Hematopoietic multipotent progenitor cell (in vitro differentiated cells): ENCODE results near the gene FARP1. TPM values are rescaled to one million over a fixed set of nuclear protein-coding genes. Genes with fewer than 3 reads are reported as not detected.

ENCODE experiments used
- DNase-seq, 3 donors: peaks; one replicate each; pipeline ENCODE4 v3.0.0-alpha.2; 2011 to 2015; ENCODE audit warnings: low read depth in 2 of 3, low spot score in 2 of 3
- small RNA-seq: library from RNA; depleted of rRNA; stranded (forward); fragments of <200 nt; gene quantifications from one replicate; pipeline ENCODE3, GENCODE V24; 2012
- total RNA-seq: library from RNA; depleted of rRNA; stranded (reverse); fragments of >200 nt; gene quantifications from one replicate; pipeline ENCODE4 v1.2.3, GENCODE V29; 2012

The FARP1 gene
- total RNA-seq, 1 donor = 0.27 TPM

DNA sequence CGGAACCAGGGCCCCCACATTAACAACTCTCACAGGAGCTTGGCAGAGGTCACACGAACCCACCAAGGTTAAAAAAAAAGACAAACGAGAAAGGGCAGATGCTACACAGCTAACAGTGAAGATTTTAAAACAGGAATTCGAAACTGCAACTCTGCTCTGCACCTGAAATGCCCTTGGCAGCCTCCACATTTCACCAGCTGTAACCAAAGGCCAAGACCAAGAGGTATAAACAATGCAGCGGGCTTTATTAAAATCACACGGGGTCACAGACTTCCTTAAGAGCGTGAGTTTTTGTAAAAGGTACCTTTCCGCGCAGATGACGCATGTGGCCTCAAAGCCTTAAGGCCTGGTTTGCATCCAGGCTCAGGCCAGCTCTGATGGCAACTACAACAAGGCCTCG is 345.8 kb downstream of the FARP1 start:
- no peak for DNase-seq

DNA sequence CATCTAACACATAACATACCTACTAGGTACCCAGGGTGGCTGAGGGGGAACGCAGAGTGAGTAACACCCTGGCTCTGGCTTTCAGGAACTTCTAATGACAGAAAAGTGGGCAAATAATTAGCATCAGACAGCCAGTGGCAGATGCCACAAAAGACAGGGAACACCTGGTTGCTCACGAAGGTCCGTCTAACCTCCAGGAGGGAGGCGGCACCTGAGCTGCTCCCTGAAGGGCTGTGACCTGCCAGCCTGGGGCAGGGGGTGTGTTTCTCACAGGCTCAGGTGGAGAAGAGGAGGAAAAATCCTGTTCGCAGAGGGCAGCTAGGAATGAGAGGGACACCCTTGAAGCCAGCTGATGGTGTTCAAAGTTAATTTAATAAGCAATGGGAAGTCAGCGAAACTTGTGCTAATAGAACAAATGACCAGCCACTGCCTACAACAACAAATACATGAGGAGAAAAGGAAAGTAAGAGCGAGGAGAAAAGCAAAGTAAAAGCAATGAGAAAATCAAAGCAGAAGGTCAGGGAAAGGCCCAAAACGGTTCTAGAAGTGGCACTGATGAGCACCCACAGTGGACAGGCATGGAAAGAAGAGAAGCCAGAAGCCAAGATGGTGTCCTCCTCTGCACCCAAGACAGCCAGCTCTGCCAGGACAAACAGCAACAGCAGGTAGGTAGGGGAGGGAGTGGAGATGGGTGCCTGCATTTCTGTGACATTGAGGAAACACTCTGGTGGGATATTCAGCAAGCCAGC is 346.7 kb downstream of the FARP1 start:
- DNase-seq = no peak

DNA sequence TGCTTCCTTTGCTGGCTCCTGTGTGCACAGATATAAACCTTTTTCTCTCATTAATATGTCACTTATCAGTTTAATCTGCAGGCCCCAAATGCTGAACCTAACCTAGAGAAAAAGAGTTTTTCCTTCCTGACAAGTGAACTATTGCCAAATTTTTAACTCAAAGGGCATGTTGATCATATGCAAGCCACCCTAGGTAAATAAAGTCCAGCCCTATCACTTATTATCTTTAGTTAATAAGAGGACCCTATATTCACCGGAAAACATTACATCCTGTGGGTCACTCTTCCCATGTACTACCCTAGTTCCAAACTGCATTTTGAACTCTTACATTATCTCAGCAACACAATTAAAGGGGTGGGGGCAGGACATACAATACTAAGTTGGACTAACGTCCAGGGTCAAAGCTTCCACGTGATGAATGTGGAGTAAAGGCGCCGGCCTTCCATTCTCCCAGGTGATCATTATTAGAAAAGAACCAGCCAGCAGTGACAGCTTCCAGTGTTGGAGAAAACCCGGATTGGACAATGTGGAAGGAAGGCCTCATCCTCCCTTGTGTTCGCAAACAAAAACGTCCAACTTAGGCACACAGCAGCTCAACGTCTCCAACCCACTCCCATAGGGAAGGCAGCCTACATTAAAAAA is 347.4 kb downstream of the FARP1 start:
- DNase-seq = peak in 2 of 3 donors; percentile 57 to 86

DNA sequence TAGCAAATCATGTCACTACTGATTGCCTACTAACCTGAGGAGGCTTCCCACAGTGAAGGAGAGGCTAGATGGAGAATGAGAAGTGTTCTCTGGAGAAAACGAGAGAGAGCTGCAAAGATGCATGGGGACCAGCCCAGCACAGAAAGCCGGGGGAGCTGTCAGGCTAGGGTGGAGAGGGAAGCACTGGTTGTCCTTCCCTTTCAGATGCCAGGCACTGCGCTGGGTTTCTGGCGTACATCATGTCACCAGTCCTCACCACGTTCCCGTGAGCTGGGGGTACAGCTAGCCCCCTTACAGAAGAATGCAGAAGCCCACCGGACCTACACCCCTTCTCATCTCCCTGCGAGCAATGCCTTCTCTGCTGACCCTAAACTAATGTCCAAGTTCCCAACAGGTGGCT is 348.0 kb downstream of the FARP1 start:
- DNase-seq = no peak

DNA sequence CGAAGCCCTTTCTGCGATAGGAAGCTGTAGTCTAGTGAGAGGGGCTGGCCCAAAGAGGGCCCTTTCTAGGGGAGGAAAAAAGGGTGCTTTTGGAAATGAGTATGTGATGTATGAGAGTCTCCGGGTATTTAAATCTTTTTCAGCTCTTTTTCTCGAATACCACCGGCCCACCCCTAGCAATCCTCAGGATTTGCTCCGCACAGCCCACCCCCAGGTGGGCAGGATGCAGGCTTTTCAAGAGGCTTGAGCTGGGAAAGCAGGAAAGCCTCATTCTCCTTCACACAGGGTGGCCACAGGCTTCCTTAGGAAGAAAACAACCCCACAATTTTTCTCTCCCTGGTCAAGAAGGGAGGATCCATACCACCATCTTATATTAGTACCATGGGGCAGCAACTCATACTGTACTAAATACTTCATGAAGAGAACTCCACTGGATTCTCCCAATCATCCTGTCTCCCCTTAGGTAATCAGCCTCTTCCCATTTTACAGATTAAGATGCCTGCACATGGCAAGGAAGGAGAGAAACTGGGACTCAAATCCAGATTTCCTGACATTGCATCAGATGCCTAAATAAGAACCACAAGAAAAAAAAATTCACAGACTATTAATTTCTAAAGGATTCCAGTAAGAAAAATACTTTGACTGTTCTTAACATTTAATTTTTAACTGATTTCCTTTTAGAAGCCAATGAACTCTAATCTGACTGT is 349.6 kb downstream of the FARP1 start:
- no peak for DNase-seq

DNA sequence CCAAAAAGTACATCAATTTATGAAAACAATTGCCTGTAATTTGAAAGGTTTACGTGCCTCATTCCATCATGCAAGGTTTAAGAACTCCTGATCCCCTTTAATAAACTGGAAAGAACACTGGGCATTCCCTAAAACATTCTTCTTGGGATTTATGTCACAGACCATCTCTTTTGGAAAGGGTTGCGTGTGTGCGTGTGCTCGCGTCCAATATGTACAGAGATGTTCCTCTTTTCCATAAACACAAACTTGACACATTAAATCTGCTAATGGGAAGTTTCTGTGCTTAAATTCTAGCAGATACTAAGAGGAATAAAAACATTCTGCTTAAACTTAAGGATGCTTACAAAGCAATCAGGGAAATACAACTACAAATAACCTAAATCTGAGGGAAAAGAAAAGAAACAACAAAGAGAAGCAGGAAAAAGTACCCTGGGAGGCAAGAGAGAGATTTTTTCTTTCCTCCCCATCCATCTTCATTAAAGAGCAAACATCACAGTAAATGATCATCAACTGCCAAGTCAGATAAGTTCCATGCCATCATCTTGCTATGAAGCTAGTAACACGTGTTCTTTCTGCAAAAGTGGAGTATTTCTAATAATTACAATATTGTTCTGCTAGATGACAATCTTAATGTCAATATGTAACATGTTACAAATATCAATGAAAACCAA is 350.3 kb downstream of the FARP1 start:
- DNase-seq = no peak

DNA sequence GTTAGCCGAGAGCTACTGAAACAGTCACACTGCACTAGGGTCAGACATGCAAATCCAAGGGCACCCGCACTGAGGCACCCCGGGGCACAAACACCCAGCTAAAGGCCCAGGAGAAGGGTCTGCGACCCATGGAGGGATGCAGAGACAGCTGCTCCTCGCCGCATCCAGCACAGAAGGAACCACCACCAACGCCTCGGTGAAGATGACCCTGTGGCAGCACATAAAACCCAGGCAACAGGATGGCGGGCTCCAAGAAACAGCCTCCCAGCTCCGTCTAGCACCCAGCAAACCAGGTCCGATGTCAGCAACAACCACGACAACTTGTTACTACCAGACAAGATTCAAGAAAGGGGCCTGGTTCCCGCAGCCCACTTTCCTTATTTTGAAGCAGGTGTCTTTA is 351.9 kb downstream of the FARP1 start:
- no peak for DNase-seq

DNA sequence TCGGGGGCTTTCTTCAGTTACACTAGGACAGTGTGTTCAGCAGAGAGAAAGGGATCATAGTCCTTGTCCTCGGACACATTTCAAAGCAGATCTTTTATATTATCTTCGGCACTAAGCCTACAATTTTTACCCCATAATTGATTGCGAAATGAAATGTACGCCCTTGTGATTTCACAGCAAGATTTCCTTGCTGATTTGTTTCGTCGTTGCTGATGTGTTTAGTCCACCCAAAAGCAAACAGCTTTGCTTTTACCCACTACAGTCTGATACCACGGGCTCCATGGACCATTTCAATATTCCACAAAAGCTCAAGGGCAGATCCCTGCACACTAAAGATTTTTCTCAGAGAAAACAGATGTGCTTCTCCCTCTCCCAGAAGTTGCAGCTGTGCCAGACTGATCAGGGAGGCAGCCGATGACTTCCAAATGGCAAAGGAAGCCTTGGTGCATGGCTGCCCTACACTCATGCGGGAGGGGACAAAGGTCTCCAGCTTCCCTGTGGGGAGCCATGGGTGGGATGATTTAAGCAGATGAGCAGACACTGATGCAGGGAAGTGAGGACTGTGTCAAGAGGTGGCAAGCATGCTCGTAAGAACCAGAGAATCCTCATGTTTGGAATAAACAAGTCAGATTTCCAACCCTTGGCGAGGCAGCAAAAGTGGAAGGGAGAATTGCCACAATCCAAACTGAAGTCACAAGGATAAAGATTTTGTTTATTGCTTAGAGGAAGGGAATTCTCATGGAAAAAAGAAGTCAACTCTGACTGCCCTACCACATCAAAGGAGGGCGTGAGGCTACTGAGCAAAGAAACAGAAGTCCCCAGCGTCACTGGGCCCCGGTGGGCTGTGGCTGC is 353.0 kb downstream of the FARP1 start:
- no peak for DNase-seq

DNA sequence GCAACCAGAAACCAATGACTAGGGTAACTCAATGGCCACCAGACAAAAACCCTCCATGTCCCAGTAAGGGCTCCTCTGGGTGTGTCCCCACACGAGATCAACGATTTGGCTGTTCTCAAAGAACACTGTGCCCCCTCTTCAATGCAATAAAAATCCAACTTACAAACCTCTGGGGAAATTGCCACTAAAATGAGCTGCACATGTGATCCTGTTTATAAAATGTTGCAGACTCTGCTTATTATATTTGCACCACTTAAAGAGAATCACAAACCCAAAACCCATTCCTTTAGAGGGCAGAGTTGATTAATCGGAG is 353.5 kb downstream of the FARP1 start:
- no peak for DNase-seq

DNA sequence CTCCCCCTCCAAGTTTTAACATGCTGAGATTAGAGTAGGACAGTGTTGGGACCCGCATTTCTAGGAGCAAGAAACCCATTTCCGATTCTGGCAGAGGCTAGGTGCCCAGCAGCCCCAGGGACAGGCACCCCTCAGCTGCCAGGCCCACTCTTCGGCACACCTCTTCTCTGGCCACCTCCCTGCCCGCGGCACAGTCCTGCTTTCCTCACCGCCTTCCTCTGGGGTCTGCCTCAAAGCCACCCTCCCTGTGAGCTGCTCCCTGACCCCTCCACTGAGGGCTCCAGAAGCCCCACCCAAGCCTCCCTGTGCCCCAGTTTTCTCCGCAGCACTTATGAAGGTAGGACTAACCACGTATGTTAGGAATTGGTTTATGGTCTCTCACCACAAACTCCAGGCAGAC is 354.1 kb downstream of the FARP1 start:
- no peak for DNase-seq

DNA sequence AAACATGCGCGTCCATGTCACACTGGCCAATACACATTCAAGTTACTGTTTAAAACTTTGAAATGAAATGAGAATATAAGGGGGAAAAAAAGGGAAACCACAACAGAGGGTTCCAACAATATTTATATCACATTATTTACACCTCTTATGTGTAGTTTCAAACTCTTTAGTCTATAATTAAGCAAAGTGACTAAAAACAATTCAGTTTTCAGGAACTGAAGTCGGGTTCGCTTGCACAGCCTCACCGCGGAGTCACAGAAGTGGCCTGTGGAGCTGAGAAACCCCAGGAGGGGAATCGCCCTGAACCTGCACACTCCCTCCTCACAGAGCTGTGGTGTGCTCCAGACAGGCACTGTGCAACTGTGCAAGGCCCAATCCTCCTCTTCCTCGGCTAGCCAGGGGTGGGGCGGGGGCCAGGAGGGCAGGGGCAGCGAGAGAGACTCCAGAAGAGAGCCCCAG is 358.1 kb downstream of the FARP1 start:
- DNase-seq = no peak

DNA sequence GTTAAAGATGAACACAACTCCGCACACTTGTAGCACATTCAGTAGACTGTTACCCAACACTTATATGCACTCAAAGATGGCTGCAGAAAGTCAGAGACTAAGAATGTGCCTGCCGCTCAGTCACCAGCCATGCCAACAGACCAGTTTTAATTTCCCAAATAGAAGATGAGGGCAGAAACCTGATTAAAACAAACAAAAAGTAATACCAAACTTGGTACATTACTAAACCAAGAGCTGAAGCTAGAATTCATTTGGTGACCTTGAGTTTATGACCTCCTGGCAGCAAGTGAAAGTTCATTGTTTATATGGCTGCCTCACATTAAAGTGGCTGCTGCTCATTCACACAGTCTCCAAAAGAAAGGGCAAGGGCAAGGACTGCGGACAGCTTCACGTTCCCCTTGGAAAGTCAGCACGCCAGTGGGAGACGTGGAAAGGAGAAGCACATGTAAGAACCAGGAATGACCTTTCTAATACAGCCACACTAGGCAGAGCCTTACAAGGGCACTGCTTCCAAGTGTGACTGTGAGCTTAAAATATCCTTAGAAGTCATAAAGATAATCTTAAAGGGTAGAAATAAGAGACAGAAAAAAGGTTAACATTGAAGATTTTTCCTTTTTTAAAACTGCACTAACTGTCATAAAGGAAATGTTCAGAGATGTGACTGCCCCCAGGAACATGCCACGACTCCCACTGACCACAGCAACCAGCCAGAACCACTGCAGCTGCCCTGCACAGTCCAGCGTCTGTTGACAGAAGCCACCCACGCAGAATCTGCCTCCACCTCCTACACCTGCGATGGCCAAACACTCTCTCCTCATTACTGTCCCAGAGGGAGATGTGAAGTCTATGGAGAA is 360.5 kb downstream of the FARP1 start:
- DNase-seq = no peak

DNA sequence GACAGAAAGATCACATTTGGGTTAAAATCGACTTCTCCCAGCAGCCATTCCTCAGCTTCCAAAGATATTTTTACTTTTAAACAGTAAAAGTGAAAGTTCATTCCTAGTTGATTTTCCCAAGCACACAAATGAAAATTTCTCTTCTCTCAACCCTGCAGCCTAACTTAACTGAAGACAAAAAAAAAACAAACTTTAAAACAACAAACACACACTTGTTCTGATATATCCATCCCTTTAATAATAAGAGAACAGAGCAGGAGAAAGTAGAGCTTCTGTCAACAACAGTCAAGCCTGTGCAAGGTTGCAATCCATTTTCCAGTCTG is 361.1 kb downstream of the FARP1 start:
- DNase-seq = no peak

DNA sequence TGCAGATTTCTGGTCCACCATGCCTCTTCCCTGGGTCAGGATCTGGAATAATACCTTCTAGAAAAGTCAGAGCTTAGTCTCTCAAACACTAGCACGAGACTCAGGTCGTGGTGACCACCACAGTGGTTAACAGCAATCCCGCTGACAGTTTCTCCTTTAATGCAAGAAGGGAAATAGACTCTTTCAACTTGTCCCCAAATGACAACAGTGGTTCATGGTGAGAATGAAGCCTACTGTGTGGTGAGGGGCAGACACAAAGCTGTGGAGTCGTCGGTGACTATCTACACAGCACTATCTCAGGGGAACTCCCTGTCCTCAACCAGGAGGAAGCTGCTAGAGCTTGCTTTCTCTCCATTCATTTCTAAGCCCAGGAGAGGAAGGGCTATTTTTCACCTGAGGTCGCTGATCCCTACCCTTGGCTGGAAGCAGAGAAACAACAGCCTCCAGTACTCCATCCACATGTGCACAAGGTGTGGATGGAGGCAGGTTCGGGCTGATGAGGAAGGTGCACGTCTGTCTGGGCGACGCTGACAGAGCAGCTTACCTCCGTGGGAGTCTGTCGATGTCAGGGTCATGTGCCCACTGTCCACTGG is 361.6 kb downstream of the FARP1 start:
- no peak for DNase-seq

Small RNAs within 50 kb of the gene (small RNA-seq; reads per million reads assigned to genes)
- not detected for gene MIR3170

Other genes starting within 250 kb of the FARP1 start
- gene IPO5, start 189.4 kb upstream of the FARP1 start, total RNA-seq = 69.5 TPM
- under 0.01 TPM for gene RNF113B, start 34.2 kb downstream of the FARP1 start, total RNA-seq